Adrenal gland (tissue), 5 donors: ENCODE data around the gene SMARCC2.

Experiments
- POLR2A ChIP-seq, 2 donors: fragments of 450-650 bp; IDR thresholded peaks; one replicate each; pipeline ENCODE4 v1.6.1; 2017; ENCODE audit warnings: antibody characterized with exemption in 2 of 2, mild to moderate bottlenecking in 2 of 2, moderate library complexity in 1 of 2
- TF ChIP-seq, protein P1 (sequence below), 6 experiments: fragments of 450-650 bp in 4 of 6; fragments of 200-600 bp in 2 of 6; sonication (generic) in 1 of 6; IDR thresholded peaks; 1 replicate in 5 of 6; 2 replicates in 1 of 6; pipeline versions ENCODE4 v1.5.1 to v1.8.0; 2016 to 2021; ENCODE audit warnings: antibody characterized with exemption in 6 of 6, mild to moderate bottlenecking in 2 of 6, moderate library complexity in 1 of 6
- donor health status: DM: no; HTN: no; CAD: no.

DNA sequence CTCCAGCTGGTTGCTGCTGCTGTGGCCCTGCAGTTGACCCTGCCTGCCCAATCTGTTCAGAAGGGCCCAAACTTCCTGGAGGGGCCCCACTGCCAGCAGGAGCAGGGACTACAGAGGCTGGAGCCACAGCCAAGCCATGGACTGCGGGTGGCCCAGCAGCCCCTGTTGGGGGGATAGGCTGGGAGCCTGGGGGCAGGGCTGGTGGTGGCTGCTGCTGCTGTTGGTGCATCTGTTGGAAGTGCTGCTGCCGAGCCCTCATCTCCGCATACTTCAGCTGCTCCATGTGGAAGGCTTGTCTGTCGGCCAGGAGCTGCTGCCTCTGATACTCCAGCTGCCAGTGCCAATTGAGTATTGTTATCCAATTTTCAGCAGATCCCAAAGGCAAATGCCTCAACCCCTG is 23.9 kb downstream of the SMARCC2 start:
- TF ChIP-seq, protein P1, sequence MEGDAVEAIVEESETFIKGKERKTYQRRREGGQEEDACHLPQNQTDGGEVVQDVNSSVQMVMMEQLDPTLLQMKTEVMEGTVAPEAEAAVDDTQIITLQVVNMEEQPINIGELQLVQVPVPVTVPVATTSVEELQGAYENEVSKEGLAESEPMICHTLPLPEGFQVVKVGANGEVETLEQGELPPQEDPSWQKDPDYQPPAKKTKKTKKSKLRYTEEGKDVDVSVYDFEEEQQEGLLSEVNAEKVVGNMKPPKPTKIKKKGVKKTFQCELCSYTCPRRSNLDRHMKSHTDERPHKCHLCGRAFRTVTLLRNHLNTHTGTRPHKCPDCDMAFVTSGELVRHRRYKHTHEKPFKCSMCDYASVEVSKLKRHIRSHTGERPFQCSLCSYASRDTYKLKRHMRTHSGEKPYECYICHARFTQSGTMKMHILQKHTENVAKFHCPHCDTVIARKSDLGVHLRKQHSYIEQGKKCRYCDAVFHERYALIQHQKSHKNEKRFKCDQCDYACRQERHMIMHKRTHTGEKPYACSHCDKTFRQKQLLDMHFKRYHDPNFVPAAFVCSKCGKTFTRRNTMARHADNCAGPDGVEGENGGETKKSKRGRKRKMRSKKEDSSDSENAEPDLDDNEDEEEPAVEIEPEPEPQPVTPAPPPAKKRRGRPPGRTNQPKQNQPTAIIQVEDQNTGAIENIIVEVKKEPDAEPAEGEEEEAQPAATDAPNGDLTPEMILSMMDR (IDR thresholded peaks at IDR 0.05), result no peak
- TF ChIP-seq POLR2A (IDR thresholded peaks at IDR 0.05), result no peak
